ENCODE results near the gene KCNK3.

GRCh38 chr2:26668856-26669750 is 23.4 kb upstream of the KCNK3 start:
- TF ChIP-seq CTCF (IDR thresholded peaks at IDR 0.05; ENCODE audit: extremely low read depth in 1 of 2, insufficient read depth in 1 of 2, low read depth in 1 of 2, low read length in 2 of 2) (no peak), POLR2AphosphoS5 (IDR thresholded peaks at IDR 0.05; ENCODE audit: insufficient read depth, low read depth, low read length) (no peak)

Data from endothelial cell of umbilical vein (primary cell).